Fibroblast of pulmonary artery (primary cell): ENCODE measurements around the gene ST6GAL1.

ENCODE experiments used
- DNase-seq: peaks from one replicate; pipeline ENCODE4 v3.0.0-alpha.2; 2010; ENCODE audit warnings: low read depth
- H3K4me3 ChIP-seq: replicated peaks from 2 replicates; pipeline ENCODE4 v1.5.1; 2011; ENCODE audit warnings: low read depth, mild to moderate bottlenecking, control low read depth, low read length, moderate library complexity
- CTCF ChIP-seq: IDR thresholded peaks from 2 replicates; pipeline ENCODE4 v1.5.1; 2011; ENCODE audit warnings: mild to moderate bottlenecking, control low read depth, low read length, inconsistent platforms; ENCODE audit errors: missing control alignments

The ST6GAL1 gene

GRCh38 chr3:186955898-186956696, 25.8 kb downstream of the ST6GAL1 start:
- H3K4me3 ChIP-seq = no peak overlapping the region
- no peak for DNase-seq
- TF ChIP-seq CTCF = no peak

GRCh38 chr3:186959029-186959624, 28.8 kb downstream of the ST6GAL1 start:
- no peak overlapping the region for H3K4me3 ChIP-seq
- no peak for DNase-seq
- TF ChIP-seq CTCF = no peak

- TF ChIP-seq CTCF = no peak
- H3K4me3 ChIP-seq = no peak overlapping the region
- no peak for DNase-seq
These were observed 30.0 kb downstream of the ST6GAL1 start for GRCh38 chr3:186960347-186960746.

GRCh38 chr3:186962445-186962844, 32.1 kb downstream of the ST6GAL1 start:
- no peak overlapping the region for H3K4me3 ChIP-seq
- no peak for DNase-seq
- TF ChIP-seq CTCF = no peak

GRCh38 chr3:186963636-186964035, 33.3 kb downstream of the ST6GAL1 start:
- no peak for TF ChIP-seq CTCF
- no peak overlapping the region for H3K4me3 ChIP-seq

GRCh38 chr3:186964071-186964470, 33.7 kb downstream of the ST6GAL1 start:
- no peak for DNase-seq
- H3K4me3 ChIP-seq = no peak overlapping the region
- TF ChIP-seq CTCF = no peak

More at GRCh38 chr3:186963636-186964035, 33.3 kb downstream of the ST6GAL1 start:
- no peak for DNase-seq
